ENCODE measurements around the gene TPP1.
A peak's percentile ranks its signal among the peaks of the same experiment; 100 is the strongest.

Gene TPP1

DNA sequence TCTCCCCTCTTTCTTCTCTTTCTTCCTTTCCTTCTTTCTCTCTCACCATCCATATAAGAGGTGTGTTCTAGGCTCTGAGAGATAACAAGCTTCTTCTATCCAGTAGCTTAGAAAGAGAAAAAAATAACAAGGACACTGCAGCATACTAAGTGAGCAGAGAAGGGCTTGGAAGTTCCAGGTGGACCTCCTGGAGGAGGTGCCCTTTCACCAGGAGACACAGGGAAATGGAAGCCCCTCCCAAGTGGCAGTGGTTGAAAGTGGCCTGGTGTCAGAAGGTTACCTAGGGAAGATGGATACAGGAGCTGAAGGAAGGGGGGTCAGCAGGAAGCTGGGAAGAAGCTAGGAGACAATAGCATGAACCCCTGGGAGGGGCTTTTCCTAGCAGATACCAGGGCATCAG is 30.9 kb upstream of the TPP1 start:
- Histone ChIP-seq H3K27ac (no peak overlapping the region), H3K4me3 (no peak overlapping the region)

DNA sequence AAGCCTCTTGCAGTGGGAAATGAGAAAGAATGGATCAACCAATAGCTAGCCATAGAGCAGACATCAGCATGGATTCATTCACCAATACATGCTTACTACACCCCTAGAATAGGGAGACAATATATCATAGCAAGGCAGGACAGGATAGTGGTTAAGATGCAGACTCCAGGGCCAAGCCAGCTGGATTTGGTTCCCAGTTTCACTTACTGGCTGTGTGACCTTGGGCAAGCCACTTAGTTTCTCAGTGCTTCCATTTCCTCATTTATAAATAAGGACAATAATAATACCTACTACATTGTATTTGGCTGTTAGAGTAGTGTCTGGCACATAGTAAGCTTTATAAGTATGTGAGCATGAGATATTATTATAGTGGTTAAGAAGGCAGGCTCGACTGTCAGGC is 29.3 kb upstream of the TPP1 start:
- Histone ChIP-seq H3K4me3 (no peak overlapping the region), H3K27ac (peak overlapping the region in 1 of 21 experiments; percentile 86)

DNA sequence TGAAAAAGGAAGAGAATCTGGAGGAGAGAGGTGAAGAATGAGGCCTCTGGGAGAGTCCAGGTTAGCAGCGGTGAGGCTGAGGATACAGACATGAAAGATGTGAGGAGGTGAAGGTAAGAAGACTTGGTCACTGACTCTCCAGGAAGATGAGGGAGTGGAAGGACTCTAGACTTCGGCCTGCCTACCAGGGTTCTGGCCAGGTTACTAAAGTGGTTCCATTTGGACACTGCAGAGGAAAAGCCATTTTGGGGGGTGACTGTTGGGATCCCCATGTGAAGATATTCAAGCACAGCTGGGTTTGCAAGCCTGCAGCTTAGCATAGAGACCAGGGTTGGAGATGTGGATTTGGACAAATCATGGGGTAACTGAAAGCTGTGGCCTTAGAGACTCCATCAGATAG is 28.6 kb upstream of the TPP1 start:
- H3K4me3 ChIP-seq = no peak overlapping the region
- H3K27ac ChIP-seq = peak overlapping the region in 15 of 21 experiments; percentile 70 to 86 (median 81)

- Histone ChIP-seq H3K4me3 (no peak overlapping the region), H3K27ac (peak overlapping the region in 19 of 21 experiments; percentile 52 to 86 (median 77))
These were observed 27.9 kb upstream of the TPP1 start for GRCh38 chr11:6646918-6647679.

- Histone ChIP-seq H3K4me3 (no peak overlapping the region), H3K27ac (peak overlapping the region in 19 of 21 experiments; percentile 52 to 86 (median 77))
These were observed 27.3 kb upstream of the TPP1 start for GRCh38 chr11:6646576-6646917.

DNA sequence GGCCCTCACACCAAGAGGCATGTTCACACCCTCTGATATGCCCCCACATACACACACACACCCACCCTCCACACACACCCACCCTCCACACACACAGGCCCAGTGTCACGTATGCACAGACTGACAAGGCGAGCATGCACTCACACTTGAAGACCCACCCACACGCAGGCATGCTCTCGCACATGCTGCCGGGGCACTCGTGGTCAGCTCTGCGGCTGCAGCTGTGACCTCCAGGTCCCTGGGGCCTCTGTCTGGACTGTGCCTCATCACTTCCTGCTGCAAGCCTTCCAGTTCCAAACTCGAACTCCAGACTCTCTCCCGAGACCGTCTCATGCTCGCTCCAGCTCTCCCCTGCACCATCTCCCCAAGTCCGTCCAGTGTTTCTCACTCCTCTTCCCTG is 26.8 kb upstream of the TPP1 start:
- H3K4me3 ChIP-seq = no peak overlapping the region
- peak overlapping the region in 13 of 21 experiments; percentile 52 to 86 (median 74) for H3K27ac ChIP-seq

- no peak overlapping the region for H3K27ac ChIP-seq
- no peak overlapping the region for H3K4me3 ChIP-seq
These were observed 23.7 kb upstream of the TPP1 start for GRCh38 chr11:6642957-6643356.

GRCh38 chr11:6640985-6641701 is 21.9 kb upstream of the TPP1 start:
- H3K27ac ChIP-seq = no peak overlapping the region
- H3K4me3 ChIP-seq = no peak overlapping the region

DNA sequence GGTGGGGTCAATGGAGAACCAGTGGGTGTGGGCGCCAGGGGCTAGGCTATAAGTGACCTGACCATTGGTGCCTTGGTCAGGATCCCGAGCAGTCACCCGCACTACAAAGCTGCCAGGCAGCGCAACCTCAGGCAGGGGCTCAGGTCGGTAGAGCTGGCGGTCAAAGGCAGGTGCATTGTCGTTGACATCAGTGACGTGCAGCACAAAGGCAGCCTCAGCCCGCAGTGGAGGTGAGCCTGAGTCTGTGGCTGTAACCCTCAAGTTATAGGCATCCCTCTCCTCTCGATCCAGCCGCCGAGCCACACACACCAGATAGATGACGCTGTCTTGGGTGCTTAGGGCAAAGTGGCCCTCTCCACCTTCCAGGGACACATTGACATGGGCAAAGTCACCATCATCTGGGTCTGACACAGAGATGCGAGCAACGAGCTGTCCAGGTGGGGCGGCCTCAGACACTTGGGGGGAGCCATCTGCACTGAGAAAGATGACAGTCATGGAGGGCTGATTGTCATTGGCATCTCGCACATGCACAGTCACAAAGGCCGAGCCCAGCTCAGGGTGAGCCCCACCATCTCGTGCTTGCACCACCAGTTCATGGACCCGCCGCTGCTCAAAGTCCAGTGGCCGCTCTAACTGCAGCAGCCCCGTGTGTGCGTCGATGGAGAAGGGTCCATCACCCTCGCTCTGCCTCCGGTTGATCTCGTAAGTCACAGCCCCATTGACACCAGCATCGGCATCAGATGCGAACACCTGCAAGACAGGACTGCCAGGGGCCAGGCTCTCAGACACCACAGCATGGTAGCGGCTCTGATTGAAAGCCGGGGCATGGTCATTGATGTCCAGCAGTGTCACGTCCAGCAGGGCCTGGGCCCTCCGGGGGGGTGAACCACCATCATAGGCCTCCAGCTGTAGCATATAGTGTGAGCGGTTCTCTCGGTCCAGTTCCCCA is 21.1 kb upstream of the TPP1 start:
- H3K27ac ChIP-seq = no peak overlapping the region

DNA sequence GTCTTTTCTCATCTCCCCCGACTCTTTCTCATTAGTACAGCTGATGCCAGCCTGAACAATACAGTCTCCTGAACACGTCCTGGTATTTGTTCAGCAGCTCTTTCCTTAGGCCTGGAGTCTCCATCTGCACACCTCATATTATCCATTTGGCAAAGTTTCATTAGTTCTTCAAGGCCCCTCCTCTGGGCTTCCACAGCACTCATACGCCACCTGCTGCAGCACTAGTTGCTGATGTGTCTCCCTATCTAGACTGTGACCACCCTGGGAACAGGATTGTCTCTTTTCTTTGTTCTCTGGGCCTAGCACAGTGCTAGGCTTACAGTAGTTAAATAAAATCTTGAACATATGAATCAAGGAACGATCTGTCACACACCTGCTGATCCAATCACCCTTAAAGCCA is 19.2 kb upstream of the TPP1 start:
- Histone ChIP-seq H3K4me3 (no peak overlapping the region), H3K27ac (no peak overlapping the region)

More for the DNA sequence above, 21.1 kb upstream of the TPP1 start:
- no peak overlapping the region for H3K4me3 ChIP-seq

GRCh38 chr11:6637871-6638270 is 18.6 kb upstream of the TPP1 start:
- H3K4me3 ChIP-seq = no peak overlapping the region
- H3K27ac ChIP-seq = no peak overlapping the region

DNA sequence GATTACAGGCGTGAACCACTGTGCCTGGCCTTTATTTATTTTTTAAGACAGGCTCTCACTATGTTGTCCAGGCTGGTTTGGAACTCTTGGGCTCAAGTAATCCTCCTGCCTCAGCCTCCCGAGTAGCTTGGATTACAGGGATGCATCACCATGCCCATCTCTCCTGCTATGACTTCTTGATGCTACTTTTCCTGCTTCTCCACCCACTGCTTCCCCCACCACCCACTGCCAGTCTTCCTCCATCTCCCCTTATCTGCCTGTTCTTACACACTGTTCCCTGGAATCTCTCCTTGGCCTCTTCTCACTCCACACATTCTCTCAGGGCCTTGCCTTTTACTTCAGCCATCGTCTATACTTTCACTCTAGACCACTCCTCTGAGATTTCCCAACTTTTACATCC is 17.3 kb upstream of the TPP1 start:
- peak overlapping the region in 8 of 21 experiments; percentile 0 to 74 (median 30) for H3K27ac ChIP-seq

GRCh38 chr11:6635082-6635932 is 16.1 kb upstream of the TPP1 start:
- H3K27ac ChIP-seq = peak overlapping the region in 16 of 21 experiments; percentile 0 to 74 (median 42)
- H3K4me3 ChIP-seq = no peak overlapping the region

More for the DNA sequence above, 17.3 kb upstream of the TPP1 start:
- no peak overlapping the region for H3K4me3 ChIP-seq

DNA sequence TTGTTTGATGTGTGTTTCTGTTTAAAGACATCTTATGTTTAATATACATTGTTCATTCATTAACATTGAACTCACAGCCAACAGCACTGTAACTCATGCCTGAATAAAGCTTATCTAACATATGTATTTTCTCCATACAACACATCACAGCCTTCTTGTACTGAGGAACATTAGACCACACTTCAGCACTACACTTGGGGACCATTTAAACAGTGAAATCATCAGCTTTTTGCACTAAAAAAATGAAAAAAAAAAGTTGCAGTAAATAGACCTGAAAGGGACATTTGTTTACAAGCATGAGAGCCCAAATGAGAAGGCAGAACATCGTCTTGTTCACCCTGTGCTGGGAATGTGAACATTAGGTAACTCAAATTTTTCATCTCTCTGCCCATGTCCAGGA is 15.3 kb upstream of the TPP1 start:
- Histone ChIP-seq H3K4me3 (no peak overlapping the region), H3K27ac (peak overlapping the region in 3 of 21 experiments; percentile 22 to 74 (median 30))

GRCh38 chr11:6633422-6634408 is 14.5 kb upstream of the TPP1 start:
- no peak overlapping the region for H3K4me3 ChIP-seq
- peak overlapping the region in 2 of 21 experiments; percentile 16 to 22 for H3K27ac ChIP-seq

- Histone ChIP-seq H3K27ac (no peak overlapping the region), H3K4me3 (no peak overlapping the region)
These were observed 13.2 kb upstream of the TPP1 start for GRCh38 chr11:6632116-6633073.

- Histone ChIP-seq H3K27ac (no peak overlapping the region), H3K4me3 (no peak overlapping the region)
These were observed 12.2 kb upstream of the TPP1 start for GRCh38 chr11:6631361-6631890.

Data from skin epidermis (tissue), 12 donors.